ENCODE data around the gene DNAJB9.

Gene DNAJB9

DNA sequence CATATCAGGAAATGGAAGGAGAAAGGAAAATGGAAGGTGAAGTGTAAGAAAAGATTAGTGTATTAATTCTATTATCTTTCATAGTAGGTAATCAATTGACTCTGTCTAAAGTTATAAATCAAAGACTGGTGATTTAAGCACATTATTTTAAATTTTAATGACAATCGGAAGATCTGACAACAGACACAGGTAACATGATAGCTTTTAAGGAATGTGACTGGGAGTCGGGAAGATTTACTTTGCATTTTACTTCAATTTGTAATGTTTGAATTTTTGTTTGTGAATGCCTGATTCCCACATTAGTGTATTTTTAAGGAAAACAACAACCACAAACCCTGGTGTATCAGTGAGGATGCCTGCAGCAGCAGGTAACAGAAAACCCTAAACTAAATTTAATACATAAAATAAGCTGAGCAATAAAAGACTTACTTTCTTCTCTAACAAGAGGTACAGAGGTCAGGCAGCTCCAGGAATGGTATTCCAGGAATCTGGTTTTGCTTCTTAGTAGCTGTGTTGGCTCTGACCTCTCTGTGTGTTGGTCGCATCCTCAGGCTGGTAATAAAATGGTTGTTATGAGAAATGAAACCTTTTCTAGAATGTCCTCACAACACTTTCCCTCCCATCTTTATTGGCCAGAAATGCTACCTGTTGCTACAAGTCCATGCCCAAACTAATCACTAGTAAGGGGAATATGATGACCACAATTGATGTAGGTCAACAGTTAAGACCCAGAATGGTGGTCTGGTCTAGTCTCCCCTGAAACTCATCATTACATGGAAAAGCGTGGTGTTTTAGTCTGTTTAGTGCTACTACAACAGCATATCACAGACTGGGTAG lies 12.2 kb downstream of the DNAJB9 start:
- no peak overlapping the region for H3K4me3 ChIP-seq (ENCODE audit: low read depth, low read length)
- DNase-seq (ENCODE audit: low read depth, low spot score): peak; percentile 38
- in situ Hi-C loops (cut with HindIII; ENCODE audit: low sequenced_read_pairs): no loop called here
- TF ChIP-seq, protein P1, sequence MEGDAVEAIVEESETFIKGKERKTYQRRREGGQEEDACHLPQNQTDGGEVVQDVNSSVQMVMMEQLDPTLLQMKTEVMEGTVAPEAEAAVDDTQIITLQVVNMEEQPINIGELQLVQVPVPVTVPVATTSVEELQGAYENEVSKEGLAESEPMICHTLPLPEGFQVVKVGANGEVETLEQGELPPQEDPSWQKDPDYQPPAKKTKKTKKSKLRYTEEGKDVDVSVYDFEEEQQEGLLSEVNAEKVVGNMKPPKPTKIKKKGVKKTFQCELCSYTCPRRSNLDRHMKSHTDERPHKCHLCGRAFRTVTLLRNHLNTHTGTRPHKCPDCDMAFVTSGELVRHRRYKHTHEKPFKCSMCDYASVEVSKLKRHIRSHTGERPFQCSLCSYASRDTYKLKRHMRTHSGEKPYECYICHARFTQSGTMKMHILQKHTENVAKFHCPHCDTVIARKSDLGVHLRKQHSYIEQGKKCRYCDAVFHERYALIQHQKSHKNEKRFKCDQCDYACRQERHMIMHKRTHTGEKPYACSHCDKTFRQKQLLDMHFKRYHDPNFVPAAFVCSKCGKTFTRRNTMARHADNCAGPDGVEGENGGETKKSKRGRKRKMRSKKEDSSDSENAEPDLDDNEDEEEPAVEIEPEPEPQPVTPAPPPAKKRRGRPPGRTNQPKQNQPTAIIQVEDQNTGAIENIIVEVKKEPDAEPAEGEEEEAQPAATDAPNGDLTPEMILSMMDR (IDR thresholded peaks at IDR 0.05; ENCODE audit: low read depth, low read length): no peak

DNA sequence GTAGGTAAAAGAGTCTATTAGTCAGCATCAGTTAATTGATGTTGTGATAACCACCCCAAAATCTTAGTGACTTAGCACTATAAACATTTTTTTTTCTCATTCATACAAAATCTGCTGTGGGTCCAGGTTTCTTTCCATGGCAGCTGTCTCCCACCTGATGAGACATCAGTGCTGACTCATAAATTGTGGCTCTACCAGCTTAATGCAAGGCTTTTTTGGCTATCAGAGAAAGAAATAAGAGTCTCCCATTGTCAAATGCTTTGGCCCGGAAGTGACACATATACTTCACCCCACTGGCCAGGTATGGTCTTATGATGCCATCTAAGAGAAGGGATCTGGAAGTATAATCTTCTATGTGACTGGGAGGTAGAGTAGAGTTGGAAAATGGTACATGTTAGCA lies 14.5 kb downstream of the DNAJB9 start:
- TF ChIP-seq, protein P1 (IDR thresholded peaks at IDR 0.05; ENCODE audit: low read depth, low read length): no peak
- H3K4me3 ChIP-seq (ENCODE audit: low read depth, low read length): no peak overlapping the region
- in situ Hi-C loops (cut with HindIII; ENCODE audit: low sequenced_read_pairs): no loop called here
- no peak for DNase-seq (ENCODE audit: low read depth, low spot score)

DNA sequence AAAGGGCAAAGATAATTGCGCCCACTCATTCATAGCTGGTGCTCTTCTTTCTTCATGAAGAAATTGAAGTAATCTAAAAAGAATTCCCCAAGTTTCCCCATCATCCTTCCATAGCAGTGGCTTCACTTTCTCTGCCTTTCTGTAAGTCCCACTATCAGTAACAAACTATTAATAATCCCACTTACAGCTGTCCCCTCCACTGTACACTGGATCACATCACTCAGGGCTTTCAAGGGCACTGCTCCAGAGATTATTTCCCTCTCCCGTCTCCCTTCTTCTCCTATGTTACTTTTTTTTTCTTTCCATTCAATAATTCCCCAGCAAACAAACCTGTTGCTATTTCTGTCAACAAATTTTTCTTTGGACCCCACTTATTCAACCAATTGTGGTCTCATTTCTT lies 16.2 kb downstream of the DNAJB9 start:
- DNase-seq (ENCODE audit: low read depth, low spot score): no peak
- in situ Hi-C loops (cut with HindIII; ENCODE audit: low sequenced_read_pairs): no loop called here
- H3K4me3 ChIP-seq (ENCODE audit: low read depth, low read length): no peak overlapping the region
- TF ChIP-seq, protein P1 (IDR thresholded peaks at IDR 0.05; ENCODE audit: low read depth, low read length): no peak

DNA sequence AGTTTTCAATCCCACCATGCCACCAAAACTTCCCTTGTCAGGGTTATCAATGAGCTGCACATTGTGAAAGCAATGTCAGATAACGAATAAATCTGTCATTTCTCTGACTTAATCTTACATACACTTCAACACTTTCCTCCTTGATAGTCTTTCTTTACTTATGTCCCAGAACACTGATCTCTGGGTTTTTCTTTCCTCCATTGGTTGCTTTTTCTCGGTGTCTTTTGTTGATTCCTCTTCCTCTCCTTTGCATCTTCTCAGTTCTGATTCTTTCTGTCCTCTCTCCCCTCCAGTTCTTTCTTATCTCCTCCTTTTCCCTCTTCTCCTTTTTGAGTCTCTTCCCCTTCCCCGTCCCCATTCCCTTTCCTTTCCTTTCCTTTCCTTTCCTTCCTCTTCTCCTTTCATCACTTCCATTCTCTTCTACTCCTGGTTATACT lies 16.6 kb downstream of the DNAJB9 start:
- no peak overlapping the region for H3K4me3 ChIP-seq (ENCODE audit: low read depth, low read length)
- TF ChIP-seq, protein P1 (IDR thresholded peaks at IDR 0.05; ENCODE audit: low read depth, low read length): no peak
- in situ Hi-C loops (cut with HindIII; ENCODE audit: low sequenced_read_pairs): no loop called here
- no peak for DNase-seq (ENCODE audit: low read depth, low spot score)

DNA sequence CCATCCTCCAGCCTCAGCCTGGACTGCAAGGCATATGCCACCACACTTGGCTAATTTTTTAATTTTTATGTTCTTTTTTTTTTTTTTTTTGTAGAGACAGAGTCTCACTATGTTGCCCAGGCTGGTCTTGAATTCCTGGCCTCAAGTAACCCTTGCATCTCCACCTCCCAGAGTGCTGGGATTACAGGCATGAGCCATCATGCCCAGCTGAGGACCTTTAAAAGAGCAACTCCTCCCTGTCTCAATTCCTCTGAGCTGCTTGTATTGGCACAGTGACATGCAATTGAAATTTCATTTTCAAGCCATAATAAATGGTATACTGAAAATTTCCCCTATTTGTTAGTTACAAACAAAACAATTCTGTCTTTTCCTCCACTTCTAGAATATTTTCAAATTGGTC lies 19.5 kb downstream of the DNAJB9 start:
- in situ Hi-C loops (cut with HindIII; ENCODE audit: low sequenced_read_pairs): no loop called here
- DNase-seq (ENCODE audit: low read depth, low spot score): no peak
- H3K4me3 ChIP-seq (ENCODE audit: low read depth, low read length): no peak overlapping the region
- TF ChIP-seq, protein P1 (IDR thresholded peaks at IDR 0.05; ENCODE audit: low read depth, low read length): no peak

DNA sequence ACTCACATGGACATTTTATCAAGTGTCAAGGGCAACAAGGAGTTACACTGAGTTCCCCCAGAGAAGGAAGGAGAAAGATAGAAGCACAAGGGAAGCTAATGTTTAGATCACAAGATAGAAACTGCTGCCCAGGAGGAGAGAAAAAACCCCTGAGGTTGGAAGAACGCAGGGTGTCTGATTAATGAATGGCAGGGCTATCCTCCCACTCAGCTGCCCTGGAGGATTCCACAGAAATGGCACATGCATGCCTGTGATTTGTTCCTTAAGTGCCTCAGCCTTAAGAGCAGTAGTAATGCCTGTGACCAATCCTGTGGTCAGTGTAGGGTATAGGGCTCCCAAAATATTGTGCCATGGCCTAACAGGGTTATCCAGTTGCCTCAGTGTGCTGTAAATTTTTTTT lies 20.2 kb downstream of the DNAJB9 start:
- DNase-seq (ENCODE audit: low read depth, low spot score): no peak
- H3K4me3 ChIP-seq (ENCODE audit: low read depth, low read length): no peak overlapping the region
- TF ChIP-seq, protein P1 (IDR thresholded peaks at IDR 0.05; ENCODE audit: low read depth, low read length): no peak
- in situ Hi-C loops (cut with HindIII; ENCODE audit: low sequenced_read_pairs): no loop called here
